Measurements from ENCODE around the gene ECHS1.
A peak's percentile ranks its signal among the peaks of the same experiment; 100 is the strongest.

The ECHS1 gene

DNA sequence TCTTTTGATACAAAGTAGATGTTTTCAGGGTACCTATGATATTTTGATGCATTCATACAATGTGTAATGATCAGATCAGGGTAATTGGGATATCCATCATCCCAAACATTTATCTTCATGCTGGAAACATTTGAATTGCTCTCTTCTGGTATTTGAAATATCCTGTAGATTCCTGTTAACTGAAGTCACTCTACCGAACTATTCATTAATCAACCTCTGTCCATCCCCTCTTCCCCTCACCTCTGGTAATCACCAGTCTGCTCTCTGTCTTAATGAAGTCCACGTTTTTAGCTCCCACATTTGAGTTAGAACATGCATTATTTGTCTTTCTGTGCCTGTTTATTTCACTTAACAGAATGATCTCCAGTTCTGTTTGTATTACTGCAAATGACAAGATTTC is 32.1 kb upstream of the ECHS1 start:
- DNase-seq: no peak
- Mint-ChIP-seq H3K36me3 (peaks cover 60 to 85% of the 10 kb centered on the region in 2 donors), H3K27me3 (no peaks in the 10 kb centered on the region), H3K27ac (no peak overlapping the region), H3K4me3 (no peak overlapping the region), H3K4me1 (peaks cover 36 to 70% of the 10 kb centered on the region in 2 donors), H3K9me3 (peaks cover 0 to under 1% of the 10 kb centered on the region in 2 donors)
- no peak for ATAC-seq (replicated peaks)

DNA sequence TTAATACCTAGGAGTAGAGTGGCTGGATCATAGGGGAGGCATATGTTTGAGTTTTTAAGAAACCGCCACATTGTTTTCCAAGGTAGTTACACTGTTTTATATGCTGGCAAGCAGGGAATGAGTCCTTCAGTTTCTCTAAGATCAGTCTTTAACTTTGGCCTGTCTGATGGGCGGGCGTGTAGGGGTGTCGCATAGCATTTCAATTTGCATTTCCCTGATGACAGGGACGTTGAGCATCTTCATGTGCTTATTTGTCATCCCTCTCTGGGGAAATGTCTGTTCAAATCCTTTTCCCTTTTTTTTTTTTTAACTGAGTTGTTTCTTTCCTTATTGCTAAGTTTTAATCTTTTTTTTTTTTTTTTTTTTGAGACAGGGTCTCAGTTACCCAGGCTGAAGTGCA is 30.6 kb upstream of the ECHS1 start:
- H3K4me3 Mint-ChIP-seq: no peak overlapping the region
- H3K27me3 Mint-ChIP-seq: no peaks in the 10 kb centered on the region
- H3K4me1 Mint-ChIP-seq: peaks cover 35 to 72% of the 10 kb centered on the region in 2 donors
- ATAC-seq (replicated peaks) (no peak), DNase-seq (no peak)
- peak overlapping the region; percentile 25 for H3K27ac Mint-ChIP-seq
- peaks cover 58 to 82% of the 10 kb centered on the region in 2 donors for H3K36me3 Mint-ChIP-seq
- no peaks in the 10 kb centered on the region for H3K9me3 Mint-ChIP-seq

DNA sequence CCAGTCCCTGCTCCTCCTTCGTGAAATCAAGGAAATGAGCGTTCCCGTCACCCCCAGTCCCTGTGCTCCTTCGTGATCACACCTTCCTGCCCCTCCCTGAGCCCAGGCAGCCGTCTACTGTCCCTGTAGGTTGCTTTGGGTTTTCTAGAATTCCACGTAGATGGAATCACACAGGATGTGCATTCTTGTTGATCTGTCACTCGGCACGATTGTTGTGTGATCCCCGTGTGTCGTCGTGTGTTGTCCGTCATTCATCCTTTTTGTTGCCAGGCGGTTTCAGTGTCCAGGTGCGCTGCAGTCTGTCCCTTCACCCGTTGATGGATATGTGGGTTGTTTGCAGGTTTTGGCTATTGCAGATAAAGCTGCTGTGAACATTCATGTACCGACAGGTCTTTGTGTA is 30.2 kb upstream of the ECHS1 start:
- H3K36me3 Mint-ChIP-seq: peaks cover 58 to 78% of the 10 kb centered on the region in 2 donors
- no peaks in the 10 kb centered on the region for H3K9me3 Mint-ChIP-seq

DNA sequence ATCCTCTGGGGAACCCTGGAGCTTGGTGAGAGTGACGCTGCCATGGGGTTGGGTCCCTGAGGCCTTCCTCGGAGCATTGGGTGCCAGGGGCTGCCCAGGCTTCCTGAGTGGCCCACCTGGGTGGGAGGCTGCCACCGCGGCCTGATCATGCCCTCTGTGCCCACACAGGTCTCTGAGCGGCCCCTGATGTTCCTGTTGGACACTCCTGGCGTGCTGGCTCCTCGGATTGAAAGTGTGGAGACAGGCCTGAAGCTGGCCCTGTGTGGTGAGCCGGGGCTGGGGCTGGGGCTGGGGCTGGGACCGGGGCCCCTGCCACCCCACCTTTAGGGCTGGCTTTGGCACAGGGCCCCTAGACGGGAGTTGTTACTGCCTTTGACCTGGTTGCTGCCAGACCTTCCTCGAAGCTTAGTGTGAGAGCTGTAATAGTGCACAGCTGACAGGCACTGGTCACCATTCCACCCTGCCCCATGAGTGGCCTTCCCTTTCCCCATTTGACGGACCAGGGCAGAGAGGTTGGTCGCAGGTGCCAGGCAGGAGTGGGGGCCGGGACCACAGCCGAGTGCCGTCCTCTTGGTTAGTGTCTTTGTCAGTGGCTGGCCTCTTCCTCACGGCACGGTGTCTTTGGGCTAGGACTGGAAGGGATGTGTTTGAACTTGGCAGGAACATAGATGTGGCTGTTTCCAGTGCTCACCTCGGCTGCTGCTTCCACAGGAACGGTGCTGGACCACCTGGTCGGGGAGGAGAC is 29.0 kb upstream of the ECHS1 start:
- Mint-ChIP-seq H3K4me3 (no peak overlapping the region), H3K36me3 (peaks cover 57 to 79% of the 10 kb centered on the region in 2 donors), H3K27me3 (no peaks in the 10 kb centered on the region), H3K27ac (peak overlapping the region; percentile 47), H3K9me3 (no peaks in the 10 kb centered on the region), H3K4me1 (peaks cover 34 to 73% of the 10 kb centered on the region in 2 donors)
- DNase-seq (no peak), ATAC-seq (replicated peaks) (no peak)

More for the DNA sequence above, 30.2 kb upstream of the ECHS1 start:
- Mint-ChIP-seq H3K4me3 (no peak overlapping the region), H3K4me1 (peaks cover 35 to 71% of the 10 kb centered on the region in 2 donors), H3K27ac (peak overlapping the region; percentile 25), H3K27me3 (no peaks in the 10 kb centered on the region)
- DNase-seq (no peak), ATAC-seq (replicated peaks) (no peak)

DNA sequence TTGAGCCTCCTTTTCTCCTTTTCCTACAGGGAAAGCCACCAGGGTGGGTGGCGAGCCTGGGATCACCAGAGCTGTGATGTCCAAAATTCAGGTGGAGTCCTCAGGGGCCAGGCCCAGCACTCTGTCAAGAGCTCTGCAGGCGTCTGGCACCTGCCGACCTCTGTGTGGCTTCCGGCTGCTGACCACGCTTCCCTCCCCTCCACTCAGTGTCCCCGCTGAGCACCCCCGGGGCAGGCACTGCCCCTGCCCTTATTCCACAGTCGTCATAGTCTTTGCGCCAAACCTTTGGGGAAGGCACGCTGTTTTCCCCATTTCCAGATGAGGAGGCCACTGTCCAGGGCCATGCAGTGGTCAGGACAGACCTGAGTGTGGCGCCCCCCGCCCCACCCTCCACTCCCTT is 28.3 kb upstream of the ECHS1 start:
- DNase-seq: no peak
- H3K27ac Mint-ChIP-seq: peak overlapping the region; percentile 28
- peaks cover 34 to 76% of the 10 kb centered on the region in 2 donors for H3K4me1 Mint-ChIP-seq
- H3K36me3 Mint-ChIP-seq: peaks cover 57 to 77% of the 10 kb centered on the region in 2 donors
- H3K4me3 Mint-ChIP-seq: no peak overlapping the region
- no peaks in the 10 kb centered on the region for H3K27me3 Mint-ChIP-seq
- no peaks in the 10 kb centered on the region for H3K9me3 Mint-ChIP-seq
- no peak for ATAC-seq (replicated peaks)

DNA sequence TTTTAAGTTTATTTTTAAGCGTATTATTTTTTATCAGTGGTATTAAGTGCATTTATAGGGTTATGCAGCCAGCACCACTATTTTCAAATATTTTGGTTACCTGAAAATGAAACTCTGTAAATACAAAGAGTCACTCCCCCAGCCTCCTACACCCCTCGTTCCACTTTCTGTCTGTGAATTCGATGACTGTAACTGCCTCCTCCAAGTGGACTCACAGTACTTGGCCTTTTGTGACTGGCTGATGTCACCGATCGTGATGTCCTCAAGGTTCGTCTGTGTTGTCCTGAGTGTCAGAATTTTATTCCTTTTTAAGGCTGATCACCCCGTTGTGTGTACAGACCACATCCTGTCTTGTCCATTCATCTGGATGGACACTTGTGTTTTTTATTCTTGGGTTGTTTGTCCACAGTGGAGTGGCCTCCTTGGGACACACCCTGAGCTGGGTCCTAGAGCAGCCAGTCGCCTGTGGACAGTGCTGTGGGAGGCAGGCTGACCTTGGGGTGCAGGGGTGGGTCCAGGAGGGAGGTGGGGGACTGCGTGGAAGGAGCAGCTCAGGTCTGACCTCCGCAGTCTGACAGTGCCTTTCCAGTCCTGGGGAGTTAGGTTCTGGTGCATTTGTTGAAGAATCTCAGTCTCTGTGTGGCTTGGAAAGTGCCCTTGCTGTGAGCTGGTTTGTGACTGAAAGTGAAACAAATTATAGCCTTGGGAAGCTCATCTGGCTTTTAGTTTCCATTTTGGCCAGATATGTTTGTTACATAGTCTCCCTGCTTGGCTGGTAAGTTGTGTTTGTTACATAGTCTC is 27.7 kb upstream of the ECHS1 start:
- peaks cover 30 to 70% of the 10 kb centered on the region in 2 donors for H3K4me1 Mint-ChIP-seq
- no peak overlapping the region for H3K4me3 Mint-ChIP-seq
- DNase-seq: no peak
- no peaks in the 10 kb centered on the region for H3K27me3 Mint-ChIP-seq
- H3K9me3 Mint-ChIP-seq: no peaks in the 10 kb centered on the region
- H3K27ac Mint-ChIP-seq: peak overlapping the region; percentile 28
- peaks cover 53 to 72% of the 10 kb centered on the region in 2 donors for H3K36me3 Mint-ChIP-seq
- peak; percentile 61 to 68 for ATAC-seq (replicated peaks)

DNA sequence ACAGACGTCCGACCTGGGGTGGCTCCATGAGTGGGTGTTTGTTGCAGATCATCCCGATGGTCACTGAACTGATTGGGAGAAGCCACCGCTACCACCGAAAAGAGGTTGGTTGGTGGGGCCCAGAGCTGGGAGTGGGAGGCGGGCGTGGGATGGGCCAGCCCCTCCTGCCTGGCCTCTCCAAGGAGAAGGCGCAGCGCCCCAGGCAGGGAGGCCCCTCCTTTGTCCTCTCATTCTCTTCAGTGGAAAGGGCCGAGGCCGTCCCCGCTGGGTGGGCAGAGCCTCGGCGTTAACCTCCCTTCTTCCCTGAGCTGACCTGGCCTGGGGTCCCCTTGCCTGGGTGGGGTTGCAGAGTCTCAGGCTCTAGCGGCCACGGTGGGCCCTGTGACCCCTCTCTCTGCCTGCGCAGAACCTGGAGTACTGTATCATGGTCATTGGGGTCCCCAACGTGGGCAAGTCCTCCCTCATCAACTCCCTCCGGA is 26.0 kb upstream of the ECHS1 start:
- H3K36me3 Mint-ChIP-seq: peaks cover 43 to 59% of the 10 kb centered on the region in 2 donors
- DNase-seq (no peak), ATAC-seq (replicated peaks) (no peak)
- H3K4me3 Mint-ChIP-seq: no peak overlapping the region
- H3K27me3 Mint-ChIP-seq: no peaks in the 10 kb centered on the region
- H3K4me1 Mint-ChIP-seq: peaks cover 23 to 66% of the 10 kb centered on the region in 2 donors
- no peak overlapping the region for H3K27ac Mint-ChIP-seq
- H3K9me3 Mint-ChIP-seq: no peaks in the 10 kb centered on the region

DNA sequence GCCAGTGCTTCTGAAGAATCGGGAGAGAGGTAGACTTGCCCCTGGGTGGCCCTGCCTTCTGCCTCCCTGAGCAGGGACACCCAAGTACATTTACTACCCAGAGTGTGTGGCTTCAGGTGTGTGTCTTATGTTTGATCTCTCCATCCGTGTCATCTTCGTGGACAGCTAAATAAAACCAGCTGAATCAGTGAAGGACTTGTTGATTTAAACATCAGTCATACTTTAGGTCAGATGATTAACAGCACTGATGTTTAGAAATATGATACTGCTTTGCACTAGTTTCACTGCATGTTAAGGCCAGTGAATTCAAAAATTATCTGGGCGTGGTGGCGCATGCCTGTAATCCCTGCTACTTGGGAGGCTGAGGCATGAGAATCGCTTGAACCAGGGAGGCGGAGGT is 24.8 kb upstream of the ECHS1 start:
- peaks cover 20 to 68% of the 10 kb centered on the region in 2 donors for H3K4me1 Mint-ChIP-seq
- DNase-seq (no peak), ATAC-seq (replicated peaks) (no peak)
- H3K4me3 Mint-ChIP-seq: no peak overlapping the region
- no peaks in the 10 kb centered on the region for H3K27me3 Mint-ChIP-seq
- no peak overlapping the region for H3K27ac Mint-ChIP-seq
- H3K36me3 Mint-ChIP-seq: peaks cover 36 to 50% of the 10 kb centered on the region in 2 donors
- no peaks in the 10 kb centered on the region for H3K9me3 Mint-ChIP-seq

DNA sequence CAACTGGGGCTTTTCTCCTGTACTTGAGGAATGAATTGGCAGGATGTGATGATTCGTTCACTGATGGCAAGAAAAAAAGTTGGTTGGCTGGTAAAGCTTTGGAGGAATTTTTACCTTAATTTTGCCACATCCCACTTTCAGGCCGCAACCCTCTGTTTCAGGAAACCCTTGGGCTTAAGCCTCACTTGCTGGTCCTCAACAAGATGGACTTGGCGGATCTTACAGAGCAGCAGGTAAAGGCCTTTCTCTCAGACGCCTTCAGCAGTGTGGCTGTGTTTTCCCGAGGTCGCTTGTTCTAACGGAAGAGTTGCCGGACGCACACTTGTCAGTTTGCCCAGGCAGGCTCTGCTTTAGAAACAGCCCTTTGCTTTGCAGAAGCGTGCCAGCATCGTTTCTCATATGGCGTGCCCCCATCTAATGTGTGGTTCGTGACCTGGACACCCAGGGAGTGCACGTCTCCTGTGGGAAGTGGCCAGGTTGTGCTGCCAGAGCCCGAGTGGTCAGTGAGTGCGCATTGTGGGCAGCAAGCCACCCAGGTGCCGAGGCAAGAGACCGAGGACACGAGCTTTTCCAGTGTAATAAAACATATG is 23.0 kb upstream of the ECHS1 start:
- Mint-ChIP-seq H3K4me1 (peaks cover 24 to 71% of the 10 kb centered on the region in 2 donors), H3K27me3 (no peaks in the 10 kb centered on the region), H3K27ac (no peak overlapping the region), H3K4me3 (no peak overlapping the region), H3K9me3 (no peaks in the 10 kb centered on the region), H3K36me3 (peaks cover 33 to 42% of the 10 kb centered on the region in 2 donors)
- ATAC-seq (replicated peaks) (no peak), DNase-seq (no peak)

DNA sequence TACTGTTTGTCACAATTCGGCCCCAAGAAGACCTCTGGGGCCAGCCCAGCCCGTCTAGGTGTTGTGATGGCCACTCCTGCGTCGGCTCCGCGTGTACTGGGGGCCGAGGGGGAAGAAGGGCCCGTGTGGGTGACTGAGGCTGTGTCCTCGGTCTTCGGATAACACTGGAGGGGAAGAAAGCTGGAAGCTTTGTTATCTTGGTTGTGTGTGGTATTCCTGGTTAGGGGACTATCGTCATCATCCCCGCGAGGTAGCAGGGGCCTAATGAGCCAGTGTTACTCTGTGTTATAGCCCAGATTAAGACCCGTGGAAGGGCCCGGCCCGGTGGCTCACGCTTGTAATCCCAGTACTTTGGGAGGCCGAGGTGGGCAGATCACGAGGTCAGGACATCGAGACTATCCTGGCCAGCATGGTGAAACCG is 21.7 kb upstream of the ECHS1 start:
- peak; percentile 0 to 1 for ATAC-seq (replicated peaks)
- Mint-ChIP-seq H3K4me3 (peak overlapping the region; percentile 88 to 90), H3K36me3 (peaks cover 36 to 41% of the 10 kb centered on the region in 2 donors), H3K27ac (peak overlapping the region; percentile 96), H3K4me1 (peaks cover 29 to 70% of the 10 kb centered on the region in 2 donors), H3K27me3 (no peaks in the 10 kb centered on the region), H3K9me3 (no peaks in the 10 kb centered on the region)
- DNase-seq: no peak

DNA sequence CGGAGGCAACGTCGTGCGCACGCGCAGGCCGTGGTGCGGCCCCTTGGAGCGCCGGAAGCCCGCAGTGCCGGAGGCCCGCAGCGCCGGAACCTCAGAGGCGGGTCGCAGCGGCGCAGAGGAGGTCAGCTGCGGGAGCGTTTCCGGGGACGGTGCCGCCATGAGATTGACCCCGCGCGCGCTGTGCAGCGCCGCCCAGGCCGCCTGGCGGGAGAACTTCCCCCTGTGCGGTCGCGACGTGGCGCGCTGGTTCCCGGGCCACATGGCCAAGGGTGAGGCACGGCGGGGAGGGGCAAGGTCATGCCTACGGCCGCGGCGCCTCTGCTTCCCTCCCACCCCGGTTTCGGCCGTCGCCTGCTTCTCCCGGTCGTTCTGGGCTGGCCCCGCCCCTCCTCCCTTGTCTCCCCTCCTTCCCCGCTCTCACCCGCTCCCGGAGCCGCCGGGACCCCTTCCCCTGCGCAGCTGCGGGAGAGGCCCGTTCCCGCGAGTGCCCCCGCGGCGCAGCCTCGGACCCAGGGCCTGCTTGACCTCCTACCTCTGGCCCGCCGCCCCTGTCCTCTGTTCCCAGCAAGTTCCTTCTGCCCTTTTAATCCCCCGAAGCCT is 21.0 kb upstream of the ECHS1 start, which contains the start of gene MTG1:
Gene MTG1, plus strand, starts transcription at position 94 of the 600 bp plus-strand sequence. Its CDS starts 64 bp downstream, at position 158.
- H3K27me3 Mint-ChIP-seq: no peaks in the 10 kb centered on the region
- peaks cover 31 to 71% of the 10 kb centered on the region in 2 donors for H3K4me1 Mint-ChIP-seq
- peaks cover 30 to 34% of the 10 kb centered on the region in 2 donors for H3K36me3 Mint-ChIP-seq
- DNase-seq (peak; percentile 93), ATAC-seq (replicated peaks) (peak; percentile 75 to 80)
- no peaks in the 10 kb centered on the region for H3K9me3 Mint-ChIP-seq
- peak within 1 kb of the TSS; percentile 88 to 90 for H3K4me3 Mint-ChIP-seq
- H3K27ac Mint-ChIP-seq: peak within 1 kb of the TSS; percentile 96

DNA sequence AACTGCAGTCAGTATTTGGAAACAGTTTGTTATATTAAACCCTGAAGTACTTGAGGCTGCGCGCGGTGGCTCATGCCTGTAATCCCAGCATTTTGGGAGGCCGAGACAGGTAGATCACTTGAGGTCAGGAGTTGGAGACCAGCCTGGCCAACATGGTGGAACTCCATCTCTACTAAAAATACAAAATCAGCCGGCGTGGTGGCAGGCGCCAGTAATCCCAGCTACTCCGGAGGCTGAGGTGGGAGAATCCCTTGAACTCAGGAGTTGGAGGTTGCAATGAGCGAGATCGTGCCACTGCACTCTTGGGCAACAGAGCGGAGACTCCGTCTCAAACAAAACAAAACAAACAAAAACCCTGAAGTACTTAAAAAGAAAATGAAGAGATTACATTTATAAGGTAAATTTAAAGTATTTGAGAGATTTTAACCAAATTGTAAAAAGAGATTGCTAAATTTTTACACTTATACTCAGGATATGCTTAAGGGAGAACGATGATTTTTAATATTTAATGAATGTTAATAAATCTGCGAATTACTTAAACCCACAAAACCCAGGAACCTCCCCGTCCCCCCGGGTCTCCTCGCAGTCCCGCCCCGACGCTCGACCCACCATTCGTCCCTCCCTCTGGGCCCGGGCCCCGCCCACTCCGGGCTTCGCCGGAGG is 20.4 kb upstream of the ECHS1 start:
- Mint-ChIP-seq H3K27me3 (no peaks in the 10 kb centered on the region), H3K9me3 (no peaks in the 10 kb centered on the region), H3K27ac (peak overlapping the region; percentile 88), H3K4me3 (peak overlapping the region; percentile 88 to 90), H3K36me3 (peaks cover 26 to 31% of the 10 kb centered on the region in 2 donors), H3K4me1 (peaks cover 35 to 77% of the 10 kb centered on the region in 2 donors)
- DNase-seq (no peak), ATAC-seq (replicated peaks) (no peak)

DNA sequence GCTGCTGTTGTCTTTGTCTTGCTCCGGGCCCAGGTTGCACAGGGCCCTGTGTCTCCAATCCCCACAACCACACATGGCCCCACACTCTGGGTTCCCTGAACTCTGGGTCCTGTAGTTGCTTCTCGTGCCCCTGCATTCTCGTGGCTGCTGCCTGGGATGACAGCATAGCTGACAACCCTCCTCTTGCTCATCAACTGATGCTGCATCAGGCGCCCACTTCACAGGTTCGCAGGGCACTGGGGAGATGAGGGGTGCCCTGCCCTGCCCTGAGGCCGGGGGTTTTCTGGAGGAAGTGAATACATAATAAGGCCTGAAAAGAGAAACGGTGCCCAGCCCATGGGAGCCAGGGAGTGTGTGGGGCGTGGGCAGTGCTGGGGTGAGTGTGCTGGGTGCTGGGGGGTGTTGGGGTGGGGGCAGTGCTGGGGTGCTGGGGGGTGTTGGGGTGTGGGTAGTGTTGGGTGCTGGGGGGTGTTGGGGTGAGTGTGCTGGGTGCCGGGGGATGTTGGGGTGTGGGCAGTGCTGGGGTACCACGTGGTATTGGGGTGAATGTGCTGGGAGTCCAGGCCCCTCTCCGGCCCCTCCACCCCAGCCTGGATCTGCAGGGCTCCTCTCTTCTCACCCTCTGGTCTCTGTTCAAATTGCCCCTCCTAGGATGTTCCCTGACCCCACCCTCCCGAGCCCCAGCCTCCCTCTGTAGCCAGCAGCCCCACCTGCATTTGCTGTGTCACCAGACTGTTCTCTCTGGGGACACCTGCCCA is 18.8 kb upstream of the ECHS1 start:
- no peaks in the 10 kb centered on the region for H3K27me3 Mint-ChIP-seq
- peak overlapping the region; percentile 83 for H3K27ac Mint-ChIP-seq
- peak in 1 of 2 donors; percentile 2 for ATAC-seq (replicated peaks)
- peak overlapping the region; percentile 54 to 76 for H3K4me3 Mint-ChIP-seq
- peaks cover 36 to 77% of the 10 kb centered on the region in 2 donors for H3K4me1 Mint-ChIP-seq
- peaks cover 16 to 25% of the 10 kb centered on the region in 2 donors for H3K36me3 Mint-ChIP-seq
- no peaks in the 10 kb centered on the region for H3K9me3 Mint-ChIP-seq
- no peak for DNase-seq
